NT2/D1 (cell line): ENCODE measurements around the gene NFKBIE.

ENCODE experiments used
- YY1 ChIP-seq: IDR thresholded peaks from 2 replicates; pipeline ENCODE4 v1.6.1; 2011; ENCODE audit not compliant: insufficient read length, insufficient read depth
- ZNF274 ChIP-seq: IDR thresholded peaks from 2 replicates; pipeline ENCODE4 v1.6.1; 2011; ENCODE audit warnings: mild to moderate bottlenecking, low read depth, low read length

DNA sequence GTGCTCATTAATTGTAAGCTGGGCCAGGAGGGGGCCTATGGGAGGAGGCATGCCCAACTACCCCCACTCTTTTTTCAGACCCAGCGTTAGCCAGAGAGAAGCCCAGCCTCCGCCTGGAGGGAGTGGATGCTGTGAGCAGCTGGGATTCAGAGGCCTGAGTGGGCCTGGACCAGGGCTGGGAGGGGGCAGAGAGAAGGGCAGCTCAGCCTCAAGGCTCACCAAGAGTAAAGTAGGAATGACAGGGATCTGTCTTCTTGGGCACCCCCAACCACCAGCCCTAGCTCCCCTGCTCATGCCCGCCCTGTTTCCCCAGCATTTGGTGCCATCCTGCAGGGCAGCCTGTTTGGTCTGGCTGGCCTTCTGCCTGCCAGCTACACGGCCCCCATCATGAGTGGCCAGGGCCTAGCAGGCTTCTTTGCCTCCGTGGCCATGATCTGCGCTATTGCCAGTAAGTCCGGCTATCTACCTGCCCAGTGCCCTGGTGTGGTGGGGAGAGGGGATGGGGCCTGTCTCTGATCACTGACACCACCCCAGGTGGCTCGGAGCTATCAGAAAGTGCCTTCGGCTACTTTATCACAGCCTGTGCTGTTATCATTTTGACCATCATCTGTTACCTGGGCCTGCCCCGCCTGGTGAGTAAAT lies 35.2 kb downstream of the NFKBIE start:
- no peak for TF ChIP-seq ZNF274
- TF ChIP-seq YY1 = no peak
